NCI-H2196 (cell line): ENCODE results near the gene SPARC.

Experiments used
- DNase-seq: peaks from one replicate; lab custom pipeline; 2025; ENCODE audit not compliant: unreplicated experiment; lab: John Stamatoyannopoulos, UW

The SPARC gene

DNA sequence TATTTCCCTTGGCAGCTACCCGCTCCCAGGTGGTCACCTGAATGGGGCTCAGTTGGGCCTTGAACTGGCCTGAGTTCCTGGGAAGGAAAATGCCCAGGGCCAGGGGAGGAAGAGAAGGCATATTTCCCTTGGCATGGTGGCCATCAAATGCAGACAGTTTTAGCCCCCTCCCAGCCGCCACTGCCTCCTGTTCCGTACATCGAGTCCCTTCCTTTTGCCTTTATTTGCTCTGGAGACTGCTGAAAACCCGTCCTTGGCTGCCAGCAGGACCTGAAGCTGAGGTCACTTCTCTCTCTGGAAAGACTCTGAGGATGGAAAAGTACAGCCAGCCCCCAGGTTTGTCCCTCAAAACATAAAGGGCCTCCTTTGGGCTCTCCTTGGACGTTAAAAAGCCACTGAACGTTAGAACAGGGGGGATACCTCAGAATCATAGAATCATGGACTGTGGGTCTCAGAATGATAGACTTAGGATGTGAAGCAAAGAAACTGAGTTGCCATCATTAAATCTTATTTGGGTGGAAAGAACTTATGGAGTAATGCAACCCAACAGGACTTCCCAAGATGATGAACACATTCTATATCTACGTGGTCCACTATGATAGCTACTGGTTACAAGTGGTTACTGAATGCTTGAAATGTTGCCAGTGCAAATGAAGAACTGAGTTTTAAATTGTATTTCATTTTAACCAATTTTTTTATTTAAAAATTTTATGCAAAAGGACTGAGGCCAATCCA, 7.1 kb downstream of the SPARC start:
- DNase-seq = no peak

DNA sequence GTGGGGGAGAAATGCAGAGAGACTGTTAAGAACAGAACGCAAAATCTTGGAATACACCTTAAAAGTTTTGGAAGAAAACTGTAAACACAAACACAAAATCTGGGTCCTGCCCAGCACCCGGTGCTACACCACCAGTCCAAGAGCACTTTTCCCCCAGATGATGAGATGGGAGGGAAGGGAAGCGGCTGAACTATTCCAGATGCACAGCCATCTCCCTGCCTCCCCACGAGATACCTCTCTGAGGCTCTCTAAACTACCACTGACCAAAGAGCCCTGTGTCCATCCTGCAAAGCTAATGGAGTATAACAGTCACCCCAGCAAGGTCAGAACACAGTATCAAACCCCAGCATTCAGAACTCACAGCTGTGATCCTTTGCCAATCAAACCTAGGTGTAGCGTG, 8.0 kb downstream of the SPARC start:
- no peak for DNase-seq

DNA sequence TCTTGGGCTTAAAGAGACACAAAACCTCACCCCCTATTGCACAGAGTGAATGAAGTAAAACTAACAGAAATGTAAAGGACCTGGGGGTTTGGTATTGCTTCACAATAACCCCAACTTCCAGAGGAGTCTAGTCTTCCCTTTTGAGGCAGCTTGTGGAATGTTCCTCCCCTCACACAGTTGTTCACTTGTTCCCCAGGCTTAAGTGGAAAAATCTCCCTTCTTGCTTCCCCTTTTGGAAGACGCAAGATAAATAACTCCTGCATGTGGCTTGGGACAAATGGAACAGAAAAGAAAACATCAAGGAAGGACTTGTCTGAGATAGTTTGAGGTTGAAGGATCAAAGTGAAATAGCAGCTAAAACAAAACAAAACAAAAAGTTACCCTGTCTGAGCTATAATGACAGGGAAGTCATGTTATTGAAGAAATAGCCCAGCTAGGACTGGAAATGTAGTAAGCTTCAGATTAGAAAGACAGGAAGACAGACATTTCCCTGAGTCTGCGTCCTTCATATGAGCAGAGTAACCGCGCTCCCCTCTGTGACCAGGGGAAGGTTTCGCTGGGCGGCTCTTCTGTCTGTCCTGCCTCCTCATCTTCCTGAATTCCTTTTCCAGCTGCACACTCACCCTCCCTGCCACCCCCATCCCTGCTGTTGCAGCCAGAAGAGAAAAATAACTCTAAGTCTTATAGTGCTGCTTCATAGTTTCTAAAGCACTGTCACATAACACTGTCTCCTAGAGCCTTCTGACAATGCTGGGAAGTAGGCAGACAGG, 8.8 kb downstream of the SPARC start:
- DNase-seq = no peak

- no peak for DNase-seq
Measured at GRCh38 chr5:151676719-151677118, 10.0 kb downstream of the SPARC start.

DNA sequence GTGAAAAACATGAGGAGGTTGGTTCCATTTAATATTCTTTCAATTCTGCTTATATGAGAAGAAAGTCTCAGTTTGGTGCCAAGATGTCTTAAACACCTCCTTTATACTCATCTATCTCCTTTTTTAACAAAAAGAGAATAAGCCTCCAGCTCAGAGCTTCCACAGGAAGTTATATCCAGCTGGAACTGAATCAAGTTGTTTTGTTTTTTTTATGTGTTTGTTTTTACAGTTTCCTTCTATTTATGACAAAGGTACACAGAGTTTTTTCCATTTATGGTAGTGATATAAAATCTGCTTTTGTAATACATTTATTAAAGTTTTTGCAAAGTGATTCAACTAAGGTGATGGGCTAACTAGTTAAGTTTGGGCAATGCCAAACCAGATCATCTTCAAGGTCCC, 10.4 kb downstream of the SPARC start:
- no peak for DNase-seq

GRCh38 chr5:151675611-151676313, 11.0 kb downstream of the SPARC start:
- no peak for DNase-seq

- DNase-seq = no peak
Measured at GRCh38 chr5:151674626-151675610, 11.8 kb downstream of the SPARC start.

- no peak for DNase-seq
Measured at GRCh38 chr5:151673421-151673820, 13.3 kb downstream of the SPARC start.

GRCh38 chr5:151672516-151672915, 14.2 kb downstream of the SPARC start:
- DNase-seq = no peak

DNA sequence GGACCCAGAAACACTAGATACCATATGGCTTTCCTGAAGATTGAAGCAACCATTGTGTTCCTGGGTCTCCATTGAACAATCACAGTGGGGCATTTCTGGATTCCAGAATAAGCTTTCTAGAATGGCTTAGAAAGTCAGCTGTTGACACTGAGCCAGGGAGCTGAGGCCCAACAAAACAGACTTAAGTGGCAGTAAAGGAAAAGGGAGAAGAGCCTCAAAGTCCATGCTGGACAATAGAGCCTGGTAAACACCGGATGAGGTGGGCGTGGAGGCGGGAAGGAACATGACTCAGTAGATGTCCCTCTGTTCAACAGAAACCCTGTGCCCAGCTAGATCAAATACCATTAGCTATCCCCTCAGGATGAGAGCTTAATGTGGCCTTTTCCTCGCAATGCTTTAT, 14.8 kb downstream of the SPARC start:
- DNase-seq = no peak

DNA sequence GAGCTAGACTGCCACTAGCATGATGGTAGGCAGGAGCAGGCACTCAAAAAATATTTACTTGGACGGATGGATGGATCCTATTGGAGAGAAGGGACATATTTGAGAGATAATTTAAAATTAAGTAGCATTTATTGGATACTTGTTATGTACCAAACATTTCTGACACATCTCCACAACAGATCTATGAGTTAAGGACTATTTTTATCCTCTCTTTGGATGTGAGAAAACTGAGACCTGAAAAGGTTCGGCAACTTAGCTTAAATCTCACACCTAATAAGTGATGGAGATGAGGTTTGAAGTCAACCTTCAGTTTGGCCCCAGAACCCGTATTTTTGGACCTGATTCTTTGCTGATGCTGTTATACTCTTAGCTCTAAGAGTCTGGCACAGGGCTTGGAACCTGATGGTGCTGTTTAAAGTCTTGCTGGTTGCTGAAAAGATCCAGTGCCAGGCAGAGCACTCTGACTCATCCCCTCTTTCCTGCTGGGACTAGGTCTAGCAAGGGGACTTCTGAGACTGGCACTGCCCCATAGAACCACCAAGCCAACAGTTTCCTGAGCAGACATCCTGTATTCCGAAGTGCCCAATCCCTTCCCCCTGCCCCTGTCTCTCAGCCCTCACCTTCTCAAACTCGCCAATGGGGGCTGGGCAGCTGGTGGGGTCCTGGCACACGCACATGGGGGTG, 15.6 kb downstream of the SPARC start:
- DNase-seq = no peak

DNA sequence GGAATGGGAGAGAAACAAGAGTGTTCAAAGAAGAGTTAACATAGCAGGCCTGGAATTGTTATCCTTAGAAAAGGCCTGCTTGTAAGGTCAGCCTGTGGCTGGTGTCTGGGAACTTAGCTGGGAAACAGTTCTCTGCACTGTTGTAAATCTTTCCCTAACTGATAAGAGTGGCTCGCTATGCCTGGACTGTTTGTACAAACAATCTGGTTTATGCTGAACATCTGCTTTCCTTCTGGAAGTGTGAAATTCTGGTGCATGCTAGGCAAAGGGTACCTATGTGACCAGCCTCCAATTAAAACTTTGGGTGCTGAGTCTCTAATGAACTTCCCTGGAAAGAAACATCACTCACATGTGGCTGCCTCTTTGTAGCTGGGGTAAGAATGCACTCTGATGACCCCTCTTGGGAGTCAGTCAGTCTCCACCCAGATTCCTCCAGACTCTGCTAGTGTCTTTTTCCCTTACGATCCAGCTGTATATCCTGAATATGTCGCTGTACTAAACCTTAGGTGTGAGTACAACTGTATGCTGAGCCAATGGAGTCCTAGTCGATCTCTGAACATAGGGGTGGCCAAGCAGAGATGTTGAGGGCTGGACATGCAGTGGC, 16.5 kb downstream of the SPARC start:
- DNase-seq = no peak

- no peak for DNase-seq
Measured at GRCh38 chr5:151667083-151667482, 19.6 kb downstream of the SPARC start.

DNA sequence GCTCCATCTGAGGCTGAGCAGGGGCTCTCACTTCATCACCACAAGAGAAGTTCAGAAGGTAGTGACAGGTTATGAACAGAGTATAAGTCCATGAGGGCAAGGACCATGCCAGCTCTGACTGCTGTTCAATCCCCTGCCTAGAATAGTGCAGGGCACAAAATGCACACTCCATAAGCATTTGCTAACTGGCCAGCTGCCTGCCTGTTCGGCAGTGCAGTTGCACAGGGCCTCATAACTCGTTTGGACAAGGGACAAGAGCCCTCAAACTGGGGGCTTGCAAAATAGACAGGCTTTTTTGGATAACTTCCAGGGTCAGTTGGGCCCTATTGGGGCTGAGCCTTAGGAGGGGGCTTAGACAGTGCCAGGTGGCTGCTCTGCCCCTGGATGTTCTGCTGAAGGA, 21.1 kb downstream of the SPARC start:
- no peak for DNase-seq

DNA sequence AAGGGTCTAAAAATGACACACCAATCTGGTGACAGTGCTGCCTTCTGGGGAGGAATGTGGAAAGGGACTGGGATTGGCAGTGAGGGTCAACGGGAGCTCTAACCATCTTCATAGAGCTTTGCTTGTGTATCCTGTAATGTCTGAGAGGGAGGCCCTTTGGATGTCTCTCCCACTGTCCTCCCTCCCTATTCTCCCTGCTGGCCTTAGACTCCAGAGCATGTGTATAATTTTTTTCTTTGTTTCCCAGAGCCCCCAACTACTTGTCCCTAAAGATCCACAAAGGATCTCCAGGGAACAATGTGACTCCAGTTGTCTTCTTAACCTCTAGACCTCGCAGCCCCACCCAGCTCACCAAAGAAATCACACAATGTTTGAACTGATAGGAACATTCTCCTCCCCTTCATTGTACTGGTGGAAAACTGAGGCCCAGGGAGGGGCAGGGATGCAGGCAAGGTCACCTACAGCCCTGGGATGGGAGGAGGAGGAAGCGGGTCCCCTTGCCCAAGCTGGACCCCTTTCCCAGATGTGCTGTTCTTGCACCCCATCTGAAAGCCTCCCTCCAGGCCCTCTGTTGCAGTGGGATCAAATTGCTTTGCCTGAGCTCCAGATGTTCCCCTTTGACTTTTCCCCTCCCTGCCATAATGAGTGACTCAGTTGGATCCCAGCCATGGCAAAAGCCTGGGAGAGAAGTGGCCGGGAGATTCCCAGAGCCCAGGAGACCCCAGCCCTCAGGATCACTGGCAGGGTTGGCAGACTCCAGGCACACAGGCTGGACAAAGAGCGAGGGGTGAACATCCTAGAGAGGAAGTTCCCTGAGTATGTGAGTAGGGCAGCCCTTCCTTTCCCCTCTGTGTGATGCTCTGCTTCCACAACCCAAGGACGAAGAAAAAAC, 21.8 kb downstream of the SPARC start:
- no peak for DNase-seq

DNA sequence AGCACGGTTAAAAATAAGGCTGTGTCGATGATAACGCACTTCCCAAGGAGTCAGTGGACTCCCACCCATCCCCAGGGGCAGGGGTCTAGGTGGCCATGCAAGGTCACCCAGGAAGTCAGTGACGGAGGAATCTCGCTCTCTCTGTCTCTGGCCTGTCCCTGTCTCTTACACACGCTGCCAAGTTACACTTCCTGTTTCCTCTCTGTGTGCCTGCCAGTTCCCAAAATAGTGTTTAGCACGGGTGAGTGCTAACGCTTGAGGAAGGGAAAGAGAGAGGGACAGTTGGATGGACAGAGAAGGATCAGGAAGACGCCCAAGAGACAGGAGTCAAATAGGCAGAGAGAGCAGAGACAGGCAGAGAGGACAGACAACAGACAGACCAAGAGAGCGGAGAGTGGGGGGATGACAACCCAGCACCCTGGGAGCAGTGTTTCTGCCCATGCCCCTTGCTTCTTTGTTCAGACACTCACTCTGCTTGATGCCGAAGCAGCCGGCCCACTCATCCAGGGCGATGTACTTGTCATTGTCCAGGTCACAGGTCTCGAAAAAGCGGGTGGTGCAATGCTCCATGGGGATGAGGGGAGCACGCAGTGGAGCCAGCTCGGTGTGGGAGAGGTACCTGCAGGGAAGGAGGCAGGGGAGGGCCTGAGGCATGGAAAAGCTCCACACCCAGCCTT, 23.0 kb downstream of the SPARC start:
- no peak for DNase-seq

- DNase-seq = no peak
Measured at GRCh38 chr5:151662805-151663204, 23.9 kb downstream of the SPARC start.
